Measurements from ENCODE around the gene MAGI2.

Gene MAGI2

DNA sequence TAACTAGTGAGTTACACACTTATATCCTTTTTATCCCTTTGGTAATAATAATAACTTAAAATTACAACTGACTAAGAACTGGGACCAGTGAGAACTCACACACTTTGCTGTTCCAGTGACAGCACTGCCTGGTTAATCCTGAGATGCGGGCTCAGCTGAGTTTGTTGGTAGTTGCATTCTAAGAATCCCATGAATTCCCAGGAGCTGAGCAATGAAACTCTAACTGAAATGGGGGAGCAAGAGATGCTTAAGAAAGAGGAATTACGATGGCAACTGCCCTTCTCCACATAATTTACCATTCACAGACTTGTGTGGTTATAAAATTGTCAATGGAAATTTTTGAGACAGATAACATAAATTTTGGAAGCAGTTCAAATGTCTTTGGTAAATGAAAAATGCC is 659.4 kb downstream of the MAGI2 start:
- TF ChIP-seq, protein P1, sequence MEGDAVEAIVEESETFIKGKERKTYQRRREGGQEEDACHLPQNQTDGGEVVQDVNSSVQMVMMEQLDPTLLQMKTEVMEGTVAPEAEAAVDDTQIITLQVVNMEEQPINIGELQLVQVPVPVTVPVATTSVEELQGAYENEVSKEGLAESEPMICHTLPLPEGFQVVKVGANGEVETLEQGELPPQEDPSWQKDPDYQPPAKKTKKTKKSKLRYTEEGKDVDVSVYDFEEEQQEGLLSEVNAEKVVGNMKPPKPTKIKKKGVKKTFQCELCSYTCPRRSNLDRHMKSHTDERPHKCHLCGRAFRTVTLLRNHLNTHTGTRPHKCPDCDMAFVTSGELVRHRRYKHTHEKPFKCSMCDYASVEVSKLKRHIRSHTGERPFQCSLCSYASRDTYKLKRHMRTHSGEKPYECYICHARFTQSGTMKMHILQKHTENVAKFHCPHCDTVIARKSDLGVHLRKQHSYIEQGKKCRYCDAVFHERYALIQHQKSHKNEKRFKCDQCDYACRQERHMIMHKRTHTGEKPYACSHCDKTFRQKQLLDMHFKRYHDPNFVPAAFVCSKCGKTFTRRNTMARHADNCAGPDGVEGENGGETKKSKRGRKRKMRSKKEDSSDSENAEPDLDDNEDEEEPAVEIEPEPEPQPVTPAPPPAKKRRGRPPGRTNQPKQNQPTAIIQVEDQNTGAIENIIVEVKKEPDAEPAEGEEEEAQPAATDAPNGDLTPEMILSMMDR (conservative IDR thresholded peaks at IDR 0.05; ENCODE audit: low read depth) = no peak
- no peak for DNase-seq (ENCODE audit: low spot score)
- no peak overlapping the region for H3K27ac ChIP-seq
- ChIA-PET CTCF (interaction anchor here (0.7 kb wide), 1 partner anchor 615 kb away, joined by 3 read pairs; no protein-coding TSS in a partner anchor), POLR2A (ENCODE audit: low non-redundant PET) (no interaction called here)

DNA sequence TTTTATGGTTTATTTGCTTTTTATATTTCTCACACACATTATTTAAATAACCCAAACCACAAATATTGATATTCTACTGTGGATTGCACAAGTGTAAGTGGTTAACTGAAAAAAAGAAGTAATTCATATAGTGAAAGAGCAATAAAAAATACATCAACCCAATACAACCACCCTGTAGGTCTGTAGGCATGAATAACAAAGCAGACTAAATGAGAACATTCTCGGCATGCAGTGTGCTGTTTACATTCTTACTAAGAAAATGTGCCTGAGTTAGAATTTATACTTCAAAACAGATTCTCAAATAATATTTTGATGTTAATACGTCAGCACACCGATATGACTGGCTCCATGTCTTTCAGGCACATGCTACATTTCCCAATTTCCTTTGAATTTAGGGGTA is 660.8 kb downstream of the MAGI2 start:
- CTCF ChIA-PET = no interaction called here
- DNase-seq (ENCODE audit: low spot score) = no peak
- H3K27ac ChIP-seq = no peak overlapping the region
- TF ChIP-seq, protein P1 (conservative IDR thresholded peaks at IDR 0.05; ENCODE audit: low read depth) = no peak
- POLR2A ChIA-PET (ENCODE audit: low non-redundant PET) = no interaction called here

DNA sequence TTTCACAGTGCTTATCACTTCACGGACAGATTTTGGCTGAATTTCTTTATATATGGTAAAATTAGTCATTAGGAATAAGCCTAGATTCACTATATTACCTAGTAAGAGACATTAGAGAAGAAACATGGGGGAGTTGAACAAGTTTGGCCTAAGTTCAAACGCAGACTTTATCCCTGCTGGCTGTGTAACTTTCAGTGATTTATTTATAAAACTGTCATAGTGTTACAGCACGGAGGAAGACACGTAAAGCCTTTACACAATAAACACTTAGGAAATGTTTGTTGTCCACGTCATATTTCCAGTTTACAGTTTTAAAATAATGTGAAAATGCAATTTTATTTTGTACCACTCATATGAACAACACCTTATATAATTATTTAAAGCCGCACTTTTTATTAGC is 661.5 kb downstream of the MAGI2 start:
- POLR2A ChIA-PET (ENCODE audit: low non-redundant PET) = no interaction called here
- no peak overlapping the region for H3K27ac ChIP-seq
- CTCF ChIA-PET = no interaction called here
- TF ChIP-seq, protein P1 (conservative IDR thresholded peaks at IDR 0.05; ENCODE audit: low read depth) = no peak
- no peak for DNase-seq (ENCODE audit: low spot score)

DNA sequence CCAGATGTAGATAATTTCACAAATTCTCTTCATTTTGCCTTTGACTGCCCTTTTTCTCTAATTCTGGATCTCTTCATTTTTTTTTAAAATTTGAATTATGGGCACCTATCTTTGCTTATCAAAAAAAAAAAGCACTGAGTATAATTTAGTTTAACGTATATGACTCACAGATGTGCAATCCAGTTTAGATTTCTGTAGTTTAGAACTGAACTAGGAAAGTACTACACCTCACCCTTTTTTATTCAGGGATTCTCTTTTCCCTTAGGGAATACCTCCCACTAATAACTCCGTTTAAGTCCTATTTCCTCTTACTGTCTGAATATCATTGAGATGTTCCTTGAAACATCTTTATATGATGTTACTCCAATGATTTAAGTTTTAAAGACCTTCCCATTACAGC is 665.0 kb downstream of the MAGI2 start:
- TF ChIP-seq, protein P1 (conservative IDR thresholded peaks at IDR 0.05; ENCODE audit: low read depth) = no peak
- CTCF ChIA-PET = interaction anchor here (0.7 kb wide), 1 partner anchor 39 kb away, joined by 4 read pairs; no protein-coding TSS in a partner anchor
- H3K27ac ChIP-seq = no peak overlapping the region
- no peak for DNase-seq (ENCODE audit: low spot score)
- POLR2A ChIA-PET (ENCODE audit: low non-redundant PET) = no interaction called here

DNA sequence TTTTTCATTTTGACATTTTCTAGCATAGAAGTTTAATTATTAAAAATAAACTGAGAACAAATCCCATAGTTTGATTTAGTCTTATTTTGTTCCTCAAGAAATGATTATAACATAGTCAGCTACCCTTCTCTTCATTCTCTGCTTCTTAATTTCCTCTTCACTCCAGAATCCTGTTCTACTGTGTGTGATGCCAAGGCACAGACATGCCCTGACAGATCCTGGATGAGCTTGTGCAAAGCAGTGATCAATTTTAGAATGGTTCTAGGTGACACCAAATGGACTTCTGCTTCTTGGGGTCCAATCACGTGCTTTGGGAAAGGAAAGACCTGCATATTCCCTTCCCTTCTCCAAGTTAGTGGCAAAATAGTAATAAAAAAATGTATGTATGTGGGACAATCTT is 665.6 kb downstream of the MAGI2 start:
- POLR2A ChIA-PET (ENCODE audit: low non-redundant PET) = no interaction called here

DNA sequence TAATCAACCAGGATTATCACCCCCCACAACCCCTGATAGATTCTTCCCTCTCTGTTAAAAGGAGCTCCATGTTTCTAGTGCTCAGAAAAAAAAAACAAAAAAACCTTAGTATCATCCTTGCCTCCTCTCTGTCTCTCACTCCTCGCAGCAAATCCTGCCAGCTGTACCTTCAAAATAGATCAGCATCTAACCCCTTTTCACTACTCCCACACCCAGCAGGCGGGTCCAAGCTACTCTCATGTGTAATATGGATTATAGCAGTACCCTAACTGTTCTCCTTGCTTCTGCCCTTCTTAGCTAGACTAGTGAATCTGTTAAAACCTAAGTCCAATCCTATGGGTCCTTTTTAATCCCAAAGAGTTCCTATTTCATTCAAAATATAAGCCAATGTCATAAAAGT is 667.4 kb downstream of the MAGI2 start:
- ChIA-PET CTCF (interaction anchor here (0.6 to 0.7 kb wide), 2 partner anchors 15 to 907 kb away, joined by 3 read pairs; no protein-coding TSS in a partner anchor), POLR2A (ENCODE audit: low non-redundant PET) (no interaction called here)
- TF ChIP-seq, protein P1 (conservative IDR thresholded peaks at IDR 0.05; ENCODE audit: low read depth) = no peak
- H3K27ac ChIP-seq = no peak overlapping the region
- no peak for DNase-seq (ENCODE audit: low spot score)

More for the DNA sequence above, 665.6 kb downstream of the MAGI2 start:
- H3K27ac ChIP-seq = no peak overlapping the region
- CTCF ChIA-PET = interaction anchor here (0.7 kb wide), 1 partner anchor 38 kb away, joined by 4 read pairs; no protein-coding TSS in a partner anchor
- DNase-seq (ENCODE audit: low spot score) = peak; percentile 8
- TF ChIP-seq, protein P1 (conservative IDR thresholded peaks at IDR 0.05; ENCODE audit: low read depth) = no peak
